NOMO-1 (cell line): Measurements from ENCODE around the gene NEGR1.
A peak's percentile ranks its signal among the peaks of the same experiment; 100 is the strongest.
"Not testable (repeated sequence)": the region's sequence is repeated elsewhere in the genome, so short reads cannot be mapped to it uniquely, and the experiment has no call there.

ENCODE experiments used
- DNase-seq, 2 experiments: peaks; one replicate each; lab custom pipeline; 2025; ENCODE audit not compliant: unreplicated experiment in 2 of 2; lab: John Stamatoyannopoulos, UW

Gene NEGR1

DNA sequence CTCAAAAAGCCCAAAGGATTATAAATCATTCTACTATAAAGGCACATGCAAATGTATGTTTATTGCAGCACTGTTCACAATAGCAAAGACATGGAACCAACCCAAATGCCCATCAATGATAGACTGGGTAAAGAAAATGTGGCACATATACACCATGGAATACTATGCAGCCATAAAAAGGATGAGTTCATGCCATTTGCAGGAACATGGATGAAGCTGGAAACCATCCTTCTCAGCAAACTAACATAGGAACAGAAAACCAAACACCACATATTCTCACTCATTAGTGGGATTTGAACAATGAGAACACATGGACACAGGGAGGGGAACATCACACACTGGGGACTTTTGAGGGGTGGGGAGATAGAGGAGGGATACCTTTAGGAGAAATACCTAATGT is 46.4 kb downstream of the NEGR1 start:
- not testable (repeated sequence) for DNase-seq

- DNase-seq, result no peak
Observed at GRCh38 chr1:72235062-72235461, 47.3 kb downstream of the NEGR1 start.

GRCh38 chr1:72230746-72231145 is 51.6 kb downstream of the NEGR1 start:
- DNase-seq, result no peak

GRCh38 chr1:72229893-72230292 is 52.4 kb downstream of the NEGR1 start:
- no peak for DNase-seq

GRCh38 chr1:72227667-72228066 is 54.7 kb downstream of the NEGR1 start:
- no peak for DNase-seq

DNA sequence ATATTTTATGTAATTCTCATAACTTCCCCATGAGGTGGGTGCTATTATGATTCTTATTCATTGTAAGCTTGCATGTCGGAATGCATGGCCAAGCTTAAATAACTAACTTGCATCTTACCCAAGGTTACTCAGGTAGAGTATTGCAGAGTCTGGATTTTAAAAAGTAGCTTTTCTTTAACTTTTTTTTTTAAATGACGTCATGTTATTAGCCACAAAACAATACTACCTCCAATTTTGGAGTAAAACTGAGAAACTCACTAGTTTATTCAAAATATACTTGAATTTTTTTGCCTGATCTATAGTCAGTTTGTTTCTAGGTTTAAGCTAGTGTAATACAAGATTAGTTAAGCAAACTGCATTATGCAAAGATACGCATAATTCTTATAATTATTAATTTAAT is 57.8 kb downstream of the NEGR1 start:
- no peak for DNase-seq

GRCh38 chr1:72221811-72222210 is 60.5 kb downstream of the NEGR1 start:
- DNase-seq, result no peak

GRCh38 chr1:72218141-72218739 is 64.1 kb downstream of the NEGR1 start:
- no peak for DNase-seq

GRCh38 chr1:72207059-72207458 is 75.3 kb downstream of the NEGR1 start:
- DNase-seq, result no peak

DNA sequence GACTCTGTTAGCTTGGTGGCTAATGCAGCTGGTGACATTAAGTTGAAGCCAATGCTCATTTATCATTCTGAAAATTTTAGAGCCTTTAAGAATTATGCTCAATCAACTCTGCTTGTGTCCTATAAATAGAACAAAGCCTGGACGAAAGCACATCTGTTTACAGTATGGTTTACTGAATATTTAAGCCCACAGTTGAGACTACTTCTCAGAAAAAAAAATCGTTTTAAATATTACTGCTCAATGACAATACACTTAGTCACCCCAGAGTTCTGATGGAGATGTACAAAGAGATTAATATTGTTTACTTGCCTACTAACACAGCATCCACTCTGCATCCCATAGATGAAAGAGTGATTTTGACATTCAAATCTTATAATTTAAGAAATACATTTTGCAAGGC is 79.6 kb downstream of the NEGR1 start:
- no peak for DNase-seq

- DNase-seq, result no peak
Observed at GRCh38 chr1:72197786-72198185, 84.6 kb downstream of the NEGR1 start.

DNA sequence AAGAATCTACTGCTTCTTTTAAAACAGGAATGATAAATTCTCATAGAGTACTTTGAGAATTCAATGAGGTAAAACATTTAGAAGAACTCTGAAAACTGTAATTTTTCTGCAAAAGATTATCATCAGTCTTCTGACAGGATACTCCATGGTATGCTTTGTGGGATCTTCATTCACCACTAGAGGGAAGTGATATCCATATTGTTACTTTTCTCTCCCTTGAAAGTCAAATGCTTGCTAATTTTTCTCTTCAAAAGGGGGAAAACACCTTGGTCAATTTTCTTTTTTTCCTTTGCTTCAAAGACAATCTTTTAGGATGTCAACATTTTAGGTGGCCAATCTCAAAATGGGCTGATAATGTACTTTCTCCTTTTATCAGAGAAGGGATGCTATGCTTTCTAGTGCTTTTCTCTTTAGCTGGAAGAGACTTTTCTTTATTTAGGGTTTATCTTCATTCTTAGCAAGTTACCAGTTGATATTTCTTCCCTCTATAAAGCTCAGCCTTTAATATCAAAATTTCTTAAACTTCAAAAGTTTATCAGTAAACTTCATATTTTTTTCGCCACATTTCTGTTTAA is 95.5 kb downstream of the NEGR1 start:
- DNase-seq, result peak in 1 of 2 experiments; percentile 3

GRCh38 chr1:72184099-72184701 is 98.1 kb downstream of the NEGR1 start:
- no peak for DNase-seq

- no peak for DNase-seq
Observed at GRCh38 chr1:72182859-72183258, 99.5 kb downstream of the NEGR1 start.

DNA sequence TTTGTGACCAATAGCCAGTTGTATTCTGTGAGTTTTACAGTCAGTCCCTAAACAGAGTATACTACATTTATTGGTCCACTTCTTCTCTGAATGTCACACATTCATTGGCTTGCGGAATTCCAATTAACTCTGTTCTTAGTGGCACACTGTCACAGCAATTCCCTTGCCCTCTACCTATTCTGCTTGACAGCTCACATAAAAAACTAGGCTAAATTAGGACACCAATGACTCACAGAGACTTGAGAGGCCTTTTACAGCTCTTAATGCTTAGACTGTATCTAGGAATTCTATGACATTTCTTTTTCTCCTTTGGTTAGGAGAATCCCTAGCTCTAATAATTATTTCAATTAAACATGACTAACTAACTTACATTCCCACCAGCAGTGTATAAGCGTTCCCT is 104.1 kb downstream of the NEGR1 start:
- no peak for DNase-seq

DNA sequence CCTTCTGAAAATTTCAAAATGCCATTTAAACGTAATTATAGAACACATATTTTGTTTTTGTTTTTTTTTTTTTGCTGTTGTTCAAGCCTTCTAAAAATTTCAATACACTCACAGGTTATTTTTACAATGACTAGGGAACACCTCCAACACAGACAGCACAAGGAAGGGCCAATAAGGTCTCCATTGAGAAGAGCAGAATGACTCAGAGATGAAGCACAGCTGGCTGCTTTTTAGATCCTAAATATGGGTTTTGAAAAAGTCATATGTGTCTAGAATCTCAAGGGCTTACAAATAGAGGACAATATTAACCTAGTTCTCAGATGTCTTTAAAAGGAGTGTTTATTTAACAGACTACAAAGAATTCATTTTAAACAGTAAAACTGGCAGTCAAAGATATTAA is 104.6 kb downstream of the NEGR1 start:
- no peak for DNase-seq

- DNase-seq, result no peak
Observed at GRCh38 chr1:72170246-72170645, 112.1 kb downstream of the NEGR1 start.

GRCh38 chr1:72166426-72166825 is 115.9 kb downstream of the NEGR1 start:
- DNase-seq, result no peak

- no peak for DNase-seq
Observed at GRCh38 chr1:72150508-72150907, 131.8 kb downstream of the NEGR1 start.

DNA sequence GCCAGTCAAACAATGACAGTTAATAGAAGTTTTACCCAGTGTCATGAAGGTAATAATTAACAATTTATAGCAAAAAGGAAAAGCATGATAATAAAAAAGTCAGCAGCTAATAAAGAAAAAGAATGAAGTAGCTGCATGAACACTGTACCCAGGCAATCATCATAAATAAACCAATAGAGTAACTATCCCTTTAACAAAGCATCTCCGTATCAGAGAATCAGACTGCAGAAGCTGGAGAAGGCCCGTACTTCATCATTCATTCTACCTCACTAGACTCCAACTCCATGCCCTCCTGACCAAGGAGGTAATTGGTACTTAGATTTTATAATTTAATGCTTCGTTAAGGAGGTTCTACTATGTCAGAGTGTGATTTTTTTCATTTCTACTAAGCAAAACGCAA is 140.5 kb downstream of the NEGR1 start:
- no peak for DNase-seq

- DNase-seq, result no peak
Observed at GRCh38 chr1:72140222-72140621, 142.1 kb downstream of the NEGR1 start.

DNA sequence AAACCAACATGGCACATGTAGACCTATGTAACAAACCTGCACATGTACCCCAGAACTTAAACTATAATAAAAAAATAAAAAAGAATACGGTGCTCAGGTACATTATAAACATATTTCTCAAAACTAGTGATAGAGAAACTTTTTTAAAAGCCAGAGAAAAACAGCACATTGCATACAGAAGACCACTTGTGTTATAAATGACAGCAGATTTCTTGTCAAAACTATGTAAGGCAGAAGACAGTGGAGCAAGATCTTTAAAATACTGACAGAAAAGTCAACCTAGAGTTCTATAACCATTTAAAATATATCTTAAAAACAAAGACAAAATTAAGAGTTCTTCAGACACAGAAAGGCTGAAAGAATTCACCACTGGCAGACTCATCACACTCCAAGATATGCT is 144.7 kb downstream of the NEGR1 start:
- DNase-seq, result no peak

GRCh38 chr1:72129869-72130268 is 152.5 kb downstream of the NEGR1 start:
- DNase-seq, result no peak
